ENCODE results near the gene DENND1B.
A peak's percentile ranks its signal among the peaks of the same experiment; 100 is the strongest.
"Not testable (repeated sequence)": the region's sequence is repeated elsewhere in the genome, so short reads cannot be mapped to it uniquely, and the experiment has no call there.

Gene DENND1B

GRCh38 chr1:197621761-197622160 lies 153.5 kb downstream of the DENND1B start:
- DNase-seq (ENCODE audit: low spot score) = no peak

GRCh38 chr1:197620714-197621163 lies 154.5 kb downstream of the DENND1B start:
- peak; percentile 1 for DNase-seq (ENCODE audit: low spot score)

GRCh38 chr1:197619008-197619640 lies 156.2 kb downstream of the DENND1B start:
- peak; percentile 11 for DNase-seq (ENCODE audit: low spot score)

GRCh38 chr1:197618061-197618460 lies 157.2 kb downstream of the DENND1B start:
- DNase-seq (ENCODE audit: low spot score) = no peak

GRCh38 chr1:197615693-197616011 lies 159.6 kb downstream of the DENND1B start:
- DNase-seq (ENCODE audit: low spot score) = no peak

GRCh38 chr1:197614916-197615692 lies 160.2 kb downstream of the DENND1B start:
- peak; percentile 57 for DNase-seq (ENCODE audit: low spot score)

- no peak for DNase-seq (ENCODE audit: low spot score)
These were observed 169.0 kb downstream of the DENND1B start for GRCh38 chr1:197606168-197606845.

- no peak for DNase-seq (ENCODE audit: low spot score)
These were observed 171.0 kb downstream of the DENND1B start for GRCh38 chr1:197604302-197604701.

- DNase-seq (ENCODE audit: low spot score) = no peak
These were observed 174.5 kb downstream of the DENND1B start for GRCh38 chr1:197600751-197601150.

GRCh38 chr1:197599789-197600188 lies 175.5 kb downstream of the DENND1B start:
- DNase-seq (ENCODE audit: low spot score) = no peak

GRCh38 chr1:197598935-197599334 lies 176.3 kb downstream of the DENND1B start:
- DNase-seq (ENCODE audit: low spot score) = no peak

- no peak for DNase-seq (ENCODE audit: low spot score)
These were observed 179.9 kb downstream of the DENND1B start for GRCh38 chr1:197595304-197595904.

- DNase-seq (ENCODE audit: low spot score) = no peak
These were observed 184.6 kb downstream of the DENND1B start for GRCh38 chr1:197590687-197591086.

GRCh38 chr1:197585809-197586208 lies 189.5 kb downstream of the DENND1B start:
- DNase-seq (ENCODE audit: low spot score) = no peak

GRCh38 chr1:197577580-197577979 lies 197.7 kb downstream of the DENND1B start:
- DNase-seq (ENCODE audit: low spot score) = no peak

GRCh38 chr1:197575531-197575930 lies 199.7 kb downstream of the DENND1B start:
- not testable (repeated sequence) for DNase-seq (ENCODE audit: low spot score)

GRCh38 chr1:197572169-197572568 lies 203.1 kb downstream of the DENND1B start:
- DNase-seq (ENCODE audit: low spot score) = no peak

- no peak for DNase-seq (ENCODE audit: low spot score)
These were observed 207.8 kb downstream of the DENND1B start for GRCh38 chr1:197567442-197567841.

GRCh38 chr1:197561041-197561440 lies 214.2 kb downstream of the DENND1B start:
- no peak for DNase-seq (ENCODE audit: low spot score)

- DNase-seq (ENCODE audit: low spot score) = no peak
These were observed 215.6 kb downstream of the DENND1B start for GRCh38 chr1:197559655-197560054.

GRCh38 chr1:197559244-197559643 lies 216.0 kb downstream of the DENND1B start:
- no peak for DNase-seq (ENCODE audit: low spot score)

GRCh38 chr1:197557302-197557701 lies 218.0 kb downstream of the DENND1B start:
- DNase-seq (ENCODE audit: low spot score) = no peak

- DNase-seq (ENCODE audit: low spot score) = no peak
These were observed 222.0 kb downstream of the DENND1B start for GRCh38 chr1:197553281-197553680.
